Erythroblast (primary cell): ENCODE measurements around the gene RFX5.
"Not testable (repeated sequence)": the region's sequence is repeated elsewhere in the genome, so short reads cannot be mapped to it uniquely, and the experiment has no call there.

ENCODE experiments used
- GATA1 ChIP-seq: IDR thresholded peaks from 2 replicates; pipeline ENCODE4 v1.6.1; 2011; ENCODE audit warnings: low read depth, mild to moderate bottlenecking, control low read depth, low read length, moderate library complexity
- POLR2A ChIP-seq: IDR thresholded peaks from 2 replicates; pipeline ENCODE4 v1.6.1; 2011; ENCODE audit warnings: mild to moderate bottlenecking, low read length

GRCh38 chr1:151350323-151350722, 3.3 kb upstream of the RFX5 start:
- not testable (repeated sequence) for TF ChIP-seq POLR2A, GATA1
